Limb (tissue), 2 donors: ENCODE measurements around the gene OR5D18.
"Not testable (repeated sequence)": the region's sequence is repeated elsewhere in the genome, so short reads cannot be mapped to it uniquely, and the experiment has no call there.

ENCODE experiments used
- DNase-seq, 2 donors: peaks; one replicate each; pipeline ENCODE4 v3.0.0-alpha.2; 2016; ENCODE audit errors: extremely low spot score in 2 of 2

Gene OR5D18

GRCh38 chr11:55819330-55819729 is at the start of gene OR5D18:
Gene OR5D18, plus strand, starts transcription at chr11:55819630. Its CDS starts 0 bp downstream, at chr11:55819630.
- DNase-seq = no peak

- no peak for DNase-seq
Measured at GRCh38 chr11:55773138-55773537, 46.3 kb upstream of the OR5D18 start, which contains the start of gene OR5D13. Gene OR5D13, plus strand, starts transcription at chr11:55773438. Its CDS starts 0 bp downstream, at chr11:55773438.

GRCh38 chr11:55791606-55792005 is 27.8 kb upstream of the OR5D18 start:
- no peak for DNase-seq

GRCh38 chr11:55793321-55793720 is 26.1 kb upstream of the OR5D18 start:
- no peak for DNase-seq

- DNase-seq = no peak
Measured at GRCh38 chr11:55795256-55795655, 24.2 kb upstream of the OR5D18 start, which contains the start of gene OR5D14. Gene OR5D14, plus strand, starts transcription at chr11:55795556. Its CDS starts 0 bp downstream, at chr11:55795556.

GRCh38 chr11:55806248-55806647 is 13.2 kb upstream of the OR5D18 start:
- DNase-seq = no peak

- DNase-seq = no peak
Measured at GRCh38 chr11:55811067-55811466, 8.4 kb upstream of the OR5D18 start, which contains the start of gene OR5L1. Gene OR5L1, plus strand, starts transcription at chr11:55811367. Its CDS starts 100 bp downstream, at chr11:55811467.

- DNase-seq = no peak
Measured at GRCh38 chr11:55826919-55827318, 7.5 kb downstream of the OR5D18 start, which contains the start of gene OR5L2. Gene OR5L2, plus strand, starts transcription at chr11:55827219. Its CDS starts 0 bp downstream, at chr11:55827219.

- DNase-seq = no peak
Measured at GRCh38 chr11:55838452-55838851, 19.0 kb downstream of the OR5D18 start, which contains the start of gene OR5D16. Gene OR5D16, plus strand, starts transcription at chr11:55838752. Its CDS starts 0 bp downstream, at chr11:55838752.

- DNase-seq = no peak
Measured at GRCh38 chr11:55847453-55847852, 28.0 kb downstream of the OR5D18 start.

GRCh38 chr11:55849037-55849436 is 29.6 kb downstream of the OR5D18 start:
- no peak for DNase-seq

GRCh38 chr11:55852141-55852540 is 32.7 kb downstream of the OR5D18 start:
- no peak for DNase-seq

- DNase-seq = no peak
Measured at GRCh38 chr11:55854704-55855103, 35.3 kb downstream of the OR5D18 start.

- DNase-seq = not testable (repeated sequence)
Measured at GRCh38 chr11:55867354-55867753, 47.9 kb downstream of the OR5D18 start.
